ENCODE results near the gene RNF182. TPM values are rescaled to one million over a fixed set of nuclear protein-coding genes. Genes with fewer than 3 reads are reported as not detected.
A peak's percentile ranks its signal among the peaks of the same experiment; 100 is the strongest.

Gene RNF182
- total RNA-seq, 2 donors from 2014 or later, result not detected

- no peak for ATAC-seq (ENCODE audit: insufficient number of reproducible peaks, low FRiP score, low read depth)
- Histone ChIP-seq H3K4me3 (no peak overlapping the region), H3K36me3 (no peaks in the 10 kb centered on the region), H3K27ac (no peak overlapping the region), H3K4me1 (ENCODE audit: control insufficient read depth in 1 of 2, low read depth in 2 of 2) (no peaks in the 10 kb centered on the region), H3K9me3 (no peaks in the 10 kb centered on the region), H3K27me3 (replicated peaks; ENCODE audit: insufficient read depth) (no peaks in the 10 kb centered on the region)
- no peak for TF ChIP-seq CTCF (IDR thresholded peaks at IDR 0.05)
- DNase-seq (ENCODE audit: low spot score), result no peak
Measured at GRCh38 chr6:13903364-13903763, 21.4 kb upstream of the RNF182 start.

- H3K9me3 ChIP-seq, result no peaks in the 10 kb centered on the region
- no peaks in the 10 kb centered on the region for H3K4me1 ChIP-seq (ENCODE audit: control insufficient read depth in 1 of 2, low read depth in 2 of 2)
- no peak for TF ChIP-seq CTCF (IDR thresholded peaks at IDR 0.05)
- no peaks in the 10 kb centered on the region for H3K27me3 ChIP-seq (replicated peaks; ENCODE audit: insufficient read depth)
- ATAC-seq (ENCODE audit: insufficient number of reproducible peaks, low FRiP score, low read depth) (no peak), DNase-seq (ENCODE audit: low spot score) (no peak)
- H3K27ac ChIP-seq, result no peak overlapping the region
- no peak overlapping the region for H3K4me3 ChIP-seq
- H3K36me3 ChIP-seq, result no peaks in the 10 kb centered on the region
Measured at GRCh38 chr6:13907001-13907350, 17.8 kb upstream of the RNF182 start.

GRCh38 chr6:13907614-13908215, 17.0 kb upstream of the RNF182 start:
- ATAC-seq (ENCODE audit: insufficient number of reproducible peaks, low FRiP score, low read depth) (no peak), DNase-seq (ENCODE audit: low spot score) (no peak)
- Histone ChIP-seq H3K9me3 (no peaks in the 10 kb centered on the region), H3K4me3 (no peak overlapping the region), H3K4me1 (ENCODE audit: control insufficient read depth in 1 of 2, low read depth in 2 of 2) (no peaks in the 10 kb centered on the region), H3K27ac (no peak overlapping the region), H3K27me3 (replicated peaks; ENCODE audit: insufficient read depth) (no peaks in the 10 kb centered on the region), H3K36me3 (no peaks in the 10 kb centered on the region)
- no peak for TF ChIP-seq CTCF (IDR thresholded peaks at IDR 0.05)

- Histone ChIP-seq H3K4me1 (ENCODE audit: control insufficient read depth in 1 of 2, low read depth in 2 of 2) (no peaks in the 10 kb centered on the region), H3K4me3 (no peak overlapping the region), H3K9me3 (no peaks in the 10 kb centered on the region), H3K27ac (no peak overlapping the region), H3K36me3 (no peaks in the 10 kb centered on the region), H3K27me3 (replicated peaks; ENCODE audit: insufficient read depth) (no peaks in the 10 kb centered on the region)
- peak; percentile 66 for TF ChIP-seq CTCF (IDR thresholded peaks at IDR 0.05)
- DNase-seq (ENCODE audit: low spot score) (no peak), ATAC-seq (ENCODE audit: insufficient number of reproducible peaks, low FRiP score, low read depth) (no peak)
Measured at GRCh38 chr6:13908955-13909381, 15.8 kb upstream of the RNF182 start.

- ATAC-seq (ENCODE audit: insufficient number of reproducible peaks, low FRiP score, low read depth) (no peak), DNase-seq (ENCODE audit: low spot score) (no peak)
- Histone ChIP-seq H3K27ac (no peak overlapping the region), H3K4me1 (ENCODE audit: control insufficient read depth in 1 of 2, low read depth in 2 of 2) (no peaks in the 10 kb centered on the region), H3K9me3 (no peaks in the 10 kb centered on the region), H3K4me3 (no peak overlapping the region), H3K36me3 (no peaks in the 10 kb centered on the region), H3K27me3 (replicated peaks; ENCODE audit: insufficient read depth) (no peaks in the 10 kb centered on the region)
- TF ChIP-seq CTCF (IDR thresholded peaks at IDR 0.05), result no peak
Measured at GRCh38 chr6:13910443-13910842, 14.3 kb upstream of the RNF182 start.

Data from thoracic aorta (tissue), 2 donors.